Transverse colon (tissue), 4 donors: ENCODE results near the gene RTF1. TPM values are rescaled to one million over a fixed set of nuclear protein-coding genes. Genes with fewer than 3 reads are reported as not detected.
"Not testable (repeated sequence)": the region's sequence is repeated elsewhere in the genome, so short reads cannot be mapped to it uniquely, and the experiment has no call there.

Experiments used
- DNase-seq: peaks from one replicate; pipeline ENCODE4 v3.0.0-alpha.2; 2019
- H3K27ac ChIP-seq, 4 donors: fragments of 200-600 bp; sonication (generic); 2 replicates each; pipeline ENCODE4 v1.5.1; 2016 to 2018; ENCODE audit warnings: inconsistent platforms in 4 of 4
- H3K27me3 ChIP-seq: fragments of 200-600 bp; sonication (generic); 2 replicates; pipeline ENCODE4 v1.5.1; 2017; ENCODE audit warnings: inconsistent platforms
- H3K36me3 ChIP-seq, 4 donors: fragments of 200-600 bp; sonication (generic); 2 replicates each; pipeline ENCODE4 v1.5.1; 2017 to 2019; ENCODE audit warnings: inconsistent platforms in 4 of 4
- H3K4me1 ChIP-seq, 4 donors: fragments of 200-600 bp; sonication (generic); 2 replicates each; pipeline ENCODE4 v1.5.1; 2017 to 2020; ENCODE audit warnings: inconsistent platforms in 4 of 4
- H3K4me3 ChIP-seq, 4 donors: fragments of 200-600 bp; sonication (generic); 1 replicate in 1 of 4; 2 replicates in 3 of 4; pipeline versions ENCODE4 v1.5.1 to v1.6.1; 2017 to 2019; ENCODE audit warnings: inconsistent platforms in 4 of 4
- H3K9me3 ChIP-seq, 2 donors: fragments of 200-600 bp; sonication (generic); 2 replicates each; pipeline ENCODE4 v1.5.1; 2017 to 2019; ENCODE audit warnings: inconsistent platforms in 2 of 2
- CTCF ChIP-seq, 5 experiments: fragments of 200-600 bp in 3 of 5; fragments of 450-650 bp in 2 of 5; sonication (generic) in 3 of 5; IDR thresholded peaks; 1 replicate in 2 of 5; 2 replicates in 3 of 5; pipeline ENCODE4 v1.5.1; 2016 to 2017; ENCODE audit warnings: antibody characterized with exemption in 5 of 5, inconsistent platforms in 3 of 5, mild to moderate bottlenecking in 2 of 5, moderate library complexity in 1 of 5
- EP300 ChIP-seq: sonication (generic); formaldehyde crosslinking; IDR thresholded peaks from one replicate; pipeline ENCODE4 v1.6.1; 2017; ENCODE audit warnings: antibody characterized with exemption, low read depth
- POLR2A ChIP-seq: fragments of 450-650 bp; IDR thresholded peaks from one replicate; pipeline ENCODE4 v1.6.1; 2016; ENCODE audit warnings: antibody characterized with exemption, mild to moderate bottlenecking, moderate library complexity
- POLR2AphosphoS5 ChIP-seq, 3 donors: sonication (generic); formaldehyde crosslinking; IDR thresholded peaks; one replicate each; pipeline ENCODE4 v1.6.1; 2016; ENCODE audit warnings: antibody characterized with exemption in 3 of 3
- WGBS, 2 donors: methylation state at CpG; one replicate each; pipeline ENCODE4 v1.1.5; 2018; ENCODE audit warnings: low coverage in 1 of 2; 5-methylcytosine and 5-hydroxymethylcytosine counted together
- in situ Hi-C, 4 donors: fragments of 200-750 bp; cut with MboI; loops; one replicate each; pipeline versions ENCODE4 v1.15.0 to v1.15.1; 2017; ENCODE audit warnings: low sequenced_read_pairs in 3 of 4, low pct_ligation_motif_present in 1 of 4, low pct_unique_long_range_greater_than_20kb in 1 of 4
- intact Hi-C: fragments of 100-400 bp; cut with DNase I; formaldehyde crosslinking; loops from one replicate; pipeline ENCODE4 v1.15.1; 2023; ENCODE audit warnings: low total_unique reads
- total RNA-seq, 4 donors: library from RNA; depleted of rRNA; stranded (reverse); fragments of >200 nt; gene quantifications; one replicate each; pipeline ENCODE4 v1.1.0, GENCODE V29; 2016

Gene RTF1
- total RNA-seq, 4 donors from 2014 or later = 10.7 to 23.2 (median 17.6) TPM

GRCh38 chr15:41437448-41437847 lies 20.6 kb downstream of the RTF1 start:
- in situ Hi-C loops = loop anchor here in 1 of 4 donors (25.0 kb wide), 1 partner anchor 100 kb away; the partner anchor contains the start of gene RPAP1
- TF ChIP-seq POLR2AphosphoS5 (IDR thresholded peaks at IDR 0.05) = no peak
- H3K36me3 ChIP-seq = peaks cover 0 to 19% (median 4%) of the 10 kb centered on the region in 4 donors
- H3K4me3 ChIP-seq = no peak overlapping the region
- intact Hi-C loops = no loop called here
- 95 to 98% methylated on average over 4 of the region's 4 CpGs for WGBS, 2 donors
- DNase-seq = no peak
- H3K27ac ChIP-seq = no peak overlapping the region
- no peaks in the 10 kb centered on the region for H3K9me3 ChIP-seq
- H3K4me1 ChIP-seq = no peaks in the 10 kb centered on the region
- H3K27me3 ChIP-seq = no peaks in the 10 kb centered on the region

GRCh38 chr15:41438206-41438605 lies 21.3 kb downstream of the RTF1 start:
- TF ChIP-seq POLR2AphosphoS5 (IDR thresholded peaks at IDR 0.05) (no peak), EP300 (no peak), POLR2A (no peak), CTCF (IDR thresholded peaks at IDR 0.05) (no peak)
- intact Hi-C loops = no loop called here
- peaks cover 0 to 19% (median 4%) of the 10 kb centered on the region in 4 donors for H3K36me3 ChIP-seq
- in situ Hi-C loops = loop anchor here in 1 of 4 donors (25.0 kb wide), 1 partner anchor 99 kb away; the partner anchor contains the start of gene RPAP1
- no peaks in the 10 kb centered on the region for H3K9me3 ChIP-seq
- H3K27me3 ChIP-seq = no peaks in the 10 kb centered on the region
- H3K27ac ChIP-seq = no peak overlapping the region
- DNase-seq = no peak
- no peaks in the 10 kb centered on the region for H3K4me1 ChIP-seq
- 92 to 100% methylated on average over 2 to 11 of the region's 11 CpGs for WGBS, 2 donors
- no peak overlapping the region for H3K4me3 ChIP-seq

- intact Hi-C loops, H3K4me3 ChIP-seq, H3K9me3 ChIP-seq, H3K27ac ChIP-seq, H3K4me1 ChIP-seq, H3K27me3 ChIP-seq, DNase-seq: not testable (repeated sequence)
- in situ Hi-C loops = loop anchor here in 1 of 4 donors (25.0 kb wide), 1 partner anchor 99 kb away; the partner anchor contains the start of gene RPAP1
- peaks cover 0 to 19% (median 4%) of the 10 kb centered on the region in 4 donors for H3K36me3 ChIP-seq
- 93 to 99% methylated on average over 3 to 5 of the region's 5 CpGs for WGBS, 2 donors
Observed at GRCh38 chr15:41438745-41439144, 21.9 kb downstream of the RTF1 start.

GRCh38 chr15:41443275-41443674 lies 26.4 kb downstream of the RTF1 start:
- H3K4me3 ChIP-seq = no peak overlapping the region
- 83 to 87% methylated on average over 2 of the region's 2 CpGs for WGBS, 2 donors
- intact Hi-C loops = no loop called here
- TF ChIP-seq EP300 (no peak), CTCF (IDR thresholded peaks at IDR 0.05) (no peak), POLR2A (no peak), POLR2AphosphoS5 (IDR thresholded peaks at IDR 0.05) (no peak)
- in situ Hi-C loops = loop anchor here in 1 of 4 donors (25.0 kb wide), 1 partner anchor 94 kb away; the partner anchor contains the start of gene RPAP1
- peaks cover 0 to 18% (median 4%) of the 10 kb centered on the region in 4 donors for H3K36me3 ChIP-seq
- no peaks in the 10 kb centered on the region for H3K9me3 ChIP-seq
- DNase-seq = no peak
- H3K27me3 ChIP-seq = no peaks in the 10 kb centered on the region
- H3K27ac ChIP-seq = no peak overlapping the region
- no peaks in the 10 kb centered on the region for H3K4me1 ChIP-seq

- H3K4me3 ChIP-seq = no peak overlapping the region
- TF ChIP-seq POLR2AphosphoS5 (IDR thresholded peaks at IDR 0.05) (no peak), POLR2A (no peak), EP300 (no peak), CTCF (IDR thresholded peaks at IDR 0.05) (no peak)
- no peaks in the 10 kb centered on the region for H3K4me1 ChIP-seq
- no peaks in the 10 kb centered on the region for H3K9me3 ChIP-seq
- in situ Hi-C loops (loop anchor here in 1 of 4 donors (25.0 kb wide), 1 partner anchor 92 kb away; the partner anchor contains the start of gene RPAP1), intact Hi-C loops (no loop called here)
- H3K27ac ChIP-seq = no peak overlapping the region
- no peaks in the 10 kb centered on the region for H3K27me3 ChIP-seq
- DNase-seq = no peak
- H3K36me3 ChIP-seq = peaks cover 0 to 7% (median 0%) of the 10 kb centered on the region in 4 donors
Observed at GRCh38 chr15:41445399-41445798, 28.5 kb downstream of the RTF1 start.
